Measurements from ENCODE around the gene AGRP. TPM values are rescaled to one million over a fixed set of nuclear protein-coding genes. Genes with fewer than 3 reads are reported as not detected.

The AGRP gene, protein sequence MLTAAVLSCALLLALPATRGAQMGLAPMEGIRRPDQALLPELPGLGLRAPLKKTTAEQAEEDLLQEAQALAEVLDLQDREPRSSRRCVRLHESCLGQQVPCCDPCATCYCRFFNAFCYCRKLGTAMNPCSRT
- 0.13 TPM for polyA plus RNA-seq
- long read RNA-seq, donor 1 = 0 reads
- long read RNA-seq, donor 2 = 0 reads
- long read RNA-seq, donor 3 = 0 reads
- long read RNA-seq, donor 4 = 0 reads
- long read RNA-seq, donor 5 = 0 reads
- long read RNA-seq, donor 6 = 0 reads
- long read RNA-seq, donor 7 = 0 reads
- long read RNA-seq, donor 8 = 0 reads
- long read RNA-seq, donor 9 = 0 reads
- long read RNA-seq, donor 10 = 0 reads
- long read RNA-seq, donor 11 = 0 reads

- Histone ChIP-seq H3K4me3 (ENCODE audit: low read length) (no peak within 1 kb of the TSS), H3K9me3 (ENCODE audit: control insufficient read depth, low read depth, low read length) (no peaks in the 10 kb centered on the region), H3K4me1 (ENCODE audit: control insufficient read depth, insufficient read depth, low read length) (peaks cover 17% of the 10 kb centered on the region), H3K27ac (ENCODE audit: low read length) (no peak within 1 kb of the TSS), H3K27me3 (ENCODE audit: control insufficient read depth, insufficient read depth, low read length) (no peaks in the 10 kb centered on the region), H3K36me3 (ENCODE audit: control insufficient read depth, insufficient read depth, low read length) (peaks cover 2% of the 10 kb centered on the region)
- WGBS (ENCODE audit: insufficient coverage, low lambda C conversion rate) = no CpG with 5 or more reads among the region's 6 CpGs
- no peak for DNase-seq
Observed at GRCh38 chr16:67483150-67483549, at the start of gene AGRP. Gene AGRP, minus strand, starts transcription at chr16:67483547. Its CDS starts 149 bp downstream, at chr16:67483398.

- H3K27me3 ChIP-seq (ENCODE audit: control insufficient read depth, insufficient read depth, low read length) = peaks cover 70% of the 10 kb centered on the region
- H3K27ac ChIP-seq (ENCODE audit: low read length) = no peak overlapping the region
- H3K9me3 ChIP-seq (ENCODE audit: control insufficient read depth, low read depth, low read length) = peaks cover 3% of the 10 kb centered on the region
- peaks cover 15% of the 10 kb centered on the region for H3K4me1 ChIP-seq (ENCODE audit: control insufficient read depth, insufficient read depth, low read length)
- DNase-seq = peak in 1 of 2 donors; percentile 3
- H3K36me3 ChIP-seq (ENCODE audit: control insufficient read depth, insufficient read depth, low read length) = no peaks in the 10 kb centered on the region
- WGBS (ENCODE audit: insufficient coverage, low lambda C conversion rate) = 80% methylated on average over 1 of the region's 4 CpGs
- no peak overlapping the region for H3K4me3 ChIP-seq (ENCODE audit: low read length)
Observed at GRCh38 chr16:67531247-67531646, 47.9 kb upstream of the AGRP start.

DNA sequence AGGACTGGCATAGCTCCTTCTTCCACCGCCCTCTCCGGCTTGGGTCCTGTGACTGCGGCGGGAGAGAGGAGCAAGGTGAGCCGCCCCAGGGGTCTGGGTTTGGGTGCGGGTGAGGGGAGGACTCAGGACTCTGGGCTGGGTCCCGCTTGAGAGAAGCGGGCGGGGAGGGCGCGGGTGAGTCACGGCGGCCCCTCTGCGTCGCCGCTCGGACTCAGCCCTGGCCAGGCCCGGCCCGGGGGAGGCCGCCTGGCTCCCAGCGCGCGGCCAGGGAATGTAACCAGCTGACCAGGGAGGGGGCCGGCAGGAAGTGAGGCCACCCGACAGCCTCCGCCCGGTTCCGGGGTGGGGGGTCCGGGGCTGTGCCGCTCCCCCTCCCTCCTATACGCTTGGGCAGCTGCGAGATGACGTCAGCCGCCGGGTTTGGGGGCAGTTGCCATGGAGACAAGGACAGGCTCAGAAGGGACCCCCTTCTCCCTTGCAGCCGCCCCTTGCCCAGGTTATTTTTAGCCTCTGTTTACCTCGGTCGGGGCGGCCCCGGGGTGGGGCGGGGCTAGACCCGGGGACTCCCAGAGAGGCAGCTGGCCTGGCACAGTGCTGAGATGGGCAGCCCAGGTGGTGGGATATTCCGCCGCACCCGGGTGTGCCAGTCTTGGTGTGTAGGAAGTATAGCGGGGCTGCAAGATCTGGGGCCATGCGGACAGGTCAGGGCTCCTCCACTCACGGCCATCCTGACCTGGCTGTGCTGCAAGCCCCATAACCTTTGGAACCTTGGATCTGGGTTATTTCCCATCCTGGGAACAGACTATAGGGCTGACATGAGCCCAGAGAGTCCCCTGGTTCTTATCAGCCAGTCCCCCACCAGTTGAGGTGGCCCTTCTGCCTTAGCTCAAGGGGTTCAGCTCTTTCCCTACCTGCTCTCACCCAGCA lies 46.9 kb upstream of the AGRP start:
- DNase-seq = peak; percentile 50 to 55
- H3K9me3 ChIP-seq (ENCODE audit: control insufficient read depth, low read depth, low read length) = peaks cover 3% of the 10 kb centered on the region
- peaks cover 15% of the 10 kb centered on the region for H3K4me1 ChIP-seq (ENCODE audit: control insufficient read depth, insufficient read depth, low read length)
- H3K36me3 ChIP-seq (ENCODE audit: control insufficient read depth, insufficient read depth, low read length) = no peaks in the 10 kb centered on the region
- H3K27me3 ChIP-seq (ENCODE audit: control insufficient read depth, insufficient read depth, low read length) = peaks cover 69% of the 10 kb centered on the region
- peak overlapping the region; percentile 56 for H3K4me3 ChIP-seq (ENCODE audit: low read length)
- H3K27ac ChIP-seq (ENCODE audit: low read length) = peak overlapping the region; percentile 37
- WGBS (ENCODE audit: insufficient coverage, low lambda C conversion rate) = no CpG with 5 or more reads among the region's 48 CpGs

GRCh38 chr16:67529582-67530012 lies 46.2 kb upstream of the AGRP start:
- peaks cover 3% of the 10 kb centered on the region for H3K9me3 ChIP-seq (ENCODE audit: control insufficient read depth, low read depth, low read length)
- peaks cover 69% of the 10 kb centered on the region for H3K27me3 ChIP-seq (ENCODE audit: control insufficient read depth, insufficient read depth, low read length)
- DNase-seq = no peak

GRCh38 chr16:67528870-67529581 lies 45.7 kb upstream of the AGRP start:
- no CpG with 5 or more reads among the region's 65 CpGs for WGBS (ENCODE audit: insufficient coverage, low lambda C conversion rate)
- peak in 1 of 2 donors; percentile 51 for DNase-seq
- Histone ChIP-seq H3K27me3 (ENCODE audit: control insufficient read depth, insufficient read depth, low read length) (peaks cover 69% of the 10 kb centered on the region), H3K4me1 (ENCODE audit: control insufficient read depth, insufficient read depth, low read length) (peaks cover 15% of the 10 kb centered on the region), H3K36me3 (ENCODE audit: control insufficient read depth, insufficient read depth, low read length) (no peaks in the 10 kb centered on the region), H3K27ac (ENCODE audit: low read length) (peak overlapping the region; percentile 37), H3K4me3 (ENCODE audit: low read length) (peak overlapping the region; percentile 56), H3K9me3 (ENCODE audit: control insufficient read depth, low read depth, low read length) (peaks cover 3% of the 10 kb centered on the region)

More at GRCh38 chr16:67529582-67530012, 46.2 kb upstream of the AGRP start:
- Histone ChIP-seq H3K36me3 (ENCODE audit: control insufficient read depth, insufficient read depth, low read length) (no peaks in the 10 kb centered on the region), H3K4me1 (ENCODE audit: control insufficient read depth, insufficient read depth, low read length) (peaks cover 15% of the 10 kb centered on the region), H3K4me3 (ENCODE audit: low read length) (peak overlapping the region; percentile 56), H3K27ac (ENCODE audit: low read length) (peak overlapping the region; percentile 37)
- WGBS (ENCODE audit: insufficient coverage, low lambda C conversion rate) = no CpG with 5 or more reads among the region's 16 CpGs

DNA sequence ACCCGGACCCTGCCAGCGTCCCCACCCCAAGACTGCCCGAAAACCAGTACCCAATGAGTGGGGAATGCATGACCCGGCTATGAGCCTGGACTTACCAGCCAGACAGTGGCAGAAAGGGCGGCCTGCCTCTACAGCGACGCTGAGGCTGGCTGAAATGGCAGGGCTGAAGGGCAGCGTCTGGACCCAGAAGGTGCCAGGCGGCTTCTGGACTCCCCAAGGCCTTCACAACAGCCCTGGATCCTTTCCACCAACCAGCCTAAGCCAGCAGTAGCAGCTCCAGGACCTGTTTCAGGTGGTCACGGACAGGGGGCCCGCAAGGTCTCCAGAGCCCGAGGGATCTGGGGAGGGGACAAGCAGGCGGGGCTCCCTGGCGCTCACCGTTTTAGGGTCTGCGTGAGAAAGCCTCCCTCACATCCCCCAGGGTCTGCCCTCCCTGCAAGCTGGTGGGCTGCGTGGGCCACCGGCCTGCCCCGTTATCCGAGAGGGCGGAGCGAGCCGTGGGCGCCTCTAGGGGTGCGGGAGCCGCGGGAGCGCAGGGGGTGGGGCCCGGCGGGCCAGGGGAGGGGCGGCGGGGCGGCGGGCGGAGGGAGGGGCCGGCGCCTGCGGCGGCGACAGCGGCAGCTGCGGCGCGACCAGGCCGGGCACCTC lies 45.0 kb upstream of the AGRP start, which contains the start of gene RIPOR1:
Gene RIPOR1, plus strand, starts transcription at position 608 of the 648 bp plus-strand sequence. CDS start 9,618 bp downstream, outside the sequence.
- DNase-seq = no peak
- Histone ChIP-seq H3K9me3 (ENCODE audit: control insufficient read depth, low read depth, low read length) (peaks cover 3% of the 10 kb centered on the region), H3K36me3 (ENCODE audit: control insufficient read depth, insufficient read depth, low read length) (no peaks in the 10 kb centered on the region), H3K27me3 (ENCODE audit: control insufficient read depth, insufficient read depth, low read length) (peaks cover 69% of the 10 kb centered on the region), H3K4me1 (ENCODE audit: control insufficient read depth, insufficient read depth, low read length) (peaks cover 15% of the 10 kb centered on the region), H3K4me3 (ENCODE audit: low read length) (peak within 1 kb of the TSS; percentile 56), H3K27ac (ENCODE audit: low read length) (peak within 1 kb of the TSS; percentile 37)
- no CpG with 5 or more reads among the region's 45 CpGs for WGBS (ENCODE audit: insufficient coverage, low lambda C conversion rate)

DNA sequence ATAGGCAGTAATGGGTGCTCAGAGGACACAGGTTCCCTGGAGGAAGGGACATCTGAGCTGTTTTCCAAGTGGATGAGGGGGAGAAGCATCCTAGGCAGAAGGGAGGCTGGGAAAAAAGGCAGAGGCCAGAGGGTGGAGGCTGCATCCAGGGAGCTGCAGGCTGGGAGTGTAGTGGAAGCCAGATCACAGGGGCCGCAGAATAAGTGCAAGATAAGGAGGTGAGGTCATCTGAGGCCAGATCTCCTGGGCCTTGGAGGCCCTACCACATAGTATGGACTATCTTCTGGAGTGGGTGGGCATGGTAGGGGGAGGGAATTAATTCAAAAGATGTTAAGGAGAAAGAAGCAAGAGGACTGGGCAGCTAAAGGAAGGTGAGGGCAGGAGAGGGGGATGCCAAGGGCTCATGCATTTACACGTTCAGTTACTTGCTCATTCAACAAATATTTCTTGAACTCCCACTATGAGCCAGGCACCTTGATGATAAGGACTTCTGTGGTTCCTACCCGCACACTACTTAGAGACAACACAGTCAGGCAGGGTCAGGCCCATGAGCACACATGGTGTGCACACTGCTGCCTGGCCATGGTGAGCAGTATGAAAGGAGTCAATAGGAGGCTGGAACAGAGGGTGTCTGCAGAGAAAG lies 42.9 kb upstream of the AGRP start:
- Histone ChIP-seq H3K4me1 (ENCODE audit: control insufficient read depth, insufficient read depth, low read length) (peaks cover 20% of the 10 kb centered on the region), H3K27ac (ENCODE audit: low read length) (no peak overlapping the region), H3K27me3 (ENCODE audit: control insufficient read depth, insufficient read depth, low read length) (peaks cover 53% of the 10 kb centered on the region), H3K36me3 (ENCODE audit: control insufficient read depth, insufficient read depth, low read length) (no peaks in the 10 kb centered on the region), H3K9me3 (ENCODE audit: control insufficient read depth, low read depth, low read length) (peaks cover 3% of the 10 kb centered on the region), H3K4me3 (ENCODE audit: low read length) (no peak overlapping the region)
- DNase-seq = no peak
- no CpG with 5 or more reads among the region's 3 CpGs for WGBS (ENCODE audit: insufficient coverage, low lambda C conversion rate)

DNA sequence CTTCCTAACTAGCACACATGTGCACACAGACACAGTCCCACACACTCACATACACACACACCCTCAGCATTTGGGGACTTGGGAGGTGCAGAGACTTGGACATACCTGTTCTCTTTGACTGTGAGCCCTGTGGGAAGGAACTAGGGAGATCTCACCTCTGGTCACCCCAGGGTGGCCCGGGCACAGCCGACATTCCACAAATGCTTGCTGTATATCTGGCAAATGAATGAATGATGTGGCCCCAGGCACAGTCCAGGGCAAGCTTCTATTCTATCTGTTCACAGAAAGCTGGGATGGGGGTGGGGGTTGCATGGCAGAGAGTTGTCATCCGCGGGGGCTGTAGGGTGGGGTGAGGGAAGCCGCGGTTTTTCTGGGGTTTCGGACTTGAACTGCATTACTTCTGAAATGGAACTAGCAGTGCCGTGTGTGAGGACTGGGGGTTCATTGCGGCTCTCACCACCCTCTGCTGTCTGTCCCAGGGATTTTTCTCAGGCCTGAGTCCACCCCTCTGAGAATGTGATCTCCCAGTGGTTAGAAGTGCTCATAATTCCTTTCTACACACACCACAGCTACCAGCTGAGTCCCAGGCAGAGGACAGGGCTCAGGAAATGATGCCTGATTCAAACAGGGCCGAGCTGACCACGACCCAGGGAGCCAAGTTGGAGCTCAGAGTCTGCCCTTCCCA lies 42.0 kb upstream of the AGRP start:
- Histone ChIP-seq H3K27ac (ENCODE audit: low read length) (no peak overlapping the region), H3K27me3 (ENCODE audit: control insufficient read depth, insufficient read depth, low read length) (peaks cover 44% of the 10 kb centered on the region), H3K4me1 (ENCODE audit: control insufficient read depth, insufficient read depth, low read length) (peaks cover 16% of the 10 kb centered on the region), H3K36me3 (ENCODE audit: control insufficient read depth, insufficient read depth, low read length) (no peaks in the 10 kb centered on the region), H3K4me3 (ENCODE audit: low read length) (no peak overlapping the region), H3K9me3 (ENCODE audit: control insufficient read depth, low read depth, low read length) (peaks cover 3% of the 10 kb centered on the region)
- DNase-seq = no peak
- no CpG with 5 or more reads among the region's 11 CpGs for WGBS (ENCODE audit: insufficient coverage, low lambda C conversion rate)

Measured in large intestine (tissue), 12 donors.